AG04450 (cell line): ENCODE results near the gene GAPVD1. TPM values are rescaled to one million over a fixed set of nuclear protein-coding genes. Genes with fewer than 3 reads are reported as not detected.

Experiments
- CTCF ChIA-PET: fragments of 300-600, 350-600 bp; formaldehyde crosslinking; extraction: SDS; loops from one replicate; lab custom pipeline; 2022; ENCODE audit warnings: antibody characterized with exemption, inconsistent platforms; lab: Charles Lee
- POLR2A ChIA-PET: fragments of 350-600 bp; formaldehyde crosslinking; extraction: SDS; loops from one replicate; lab custom pipeline; 2021; ENCODE audit warnings: antibody characterized with exemption, inconsistent platforms; lab: Yijun Ruan, JAX
- DNase-seq: peaks from one replicate; pipeline ENCODE4 v3.0.0-alpha.2; 2011; ENCODE audit warnings: low read depth, low spot score
- H3K27ac ChIP-seq: one replicate; pipeline ENCODE4 v1.5.1; 2012; ENCODE audit warnings: low read depth, low read length, control low read depth
- H3K27me3 ChIP-seq: one replicate; pipeline ENCODE4 v1.6.0; 2012; ENCODE audit warnings: low read length; ENCODE audit not compliant: control insufficient read depth, insufficient read depth
- H3K4me3 ChIP-seq: 2 replicates; pipeline ENCODE4 v1.5.1; 2011; ENCODE audit warnings: mild to moderate bottlenecking, low read depth, low read length, control low read depth
- H3K9me3 ChIP-seq: 2 replicates; pipeline ENCODE4 v1.5.1; 2012; ENCODE audit warnings: low read length; ENCODE audit not compliant: control insufficient read depth, insufficient read depth
- polyA plus RNA-seq: library from polyadenylated mRNA; depleted of rRNA; stranded (reverse); fragments of >200 nt; gene quantifications from 2 replicates; pipeline ENCODE4 v1.2.3, GENCODE V29; 2011
- TF ChIP-seq, protein P1 (sequence below): IDR thresholded peaks from 2 replicates; pipeline ENCODE4 v1.5.1; 2011; ENCODE audit warnings: low read depth, low read length, control low read depth, inconsistent platforms

The GAPVD1 gene
- polyA plus RNA-seq, 1 experiment = 25.8 TPM

DNA sequence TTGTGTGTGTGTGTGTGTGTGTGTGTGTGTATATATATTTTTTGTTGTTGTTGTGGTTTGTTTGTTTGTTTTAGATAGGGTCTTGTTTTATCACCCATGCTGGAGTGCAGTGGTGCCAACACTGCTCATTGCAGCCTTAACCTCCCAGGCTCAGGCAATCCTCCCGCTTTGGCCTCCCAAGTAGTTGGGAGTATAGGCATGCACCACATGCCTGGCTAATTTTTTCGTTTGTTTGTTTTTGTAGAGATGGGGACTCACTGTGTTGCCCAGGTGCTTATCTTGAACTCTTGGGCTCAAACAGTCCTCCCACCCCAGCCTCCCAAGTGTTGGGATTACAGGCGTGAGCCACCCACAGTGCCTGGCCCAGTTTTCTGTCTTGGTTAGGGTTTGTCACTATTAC is 77.3 kb downstream of the GAPVD1 start:
- Histone ChIP-seq H3K4me3 (no peak overlapping the region), H3K9me3 (no peaks in the 10 kb centered on the region), H3K27me3 (no peaks in the 10 kb centered on the region), H3K27ac (no peak overlapping the region)
- CTCF ChIA-PET = no interaction called here
- DNase-seq = no peak
- POLR2A ChIA-PET = no interaction called here
- TF ChIP-seq, protein P1, sequence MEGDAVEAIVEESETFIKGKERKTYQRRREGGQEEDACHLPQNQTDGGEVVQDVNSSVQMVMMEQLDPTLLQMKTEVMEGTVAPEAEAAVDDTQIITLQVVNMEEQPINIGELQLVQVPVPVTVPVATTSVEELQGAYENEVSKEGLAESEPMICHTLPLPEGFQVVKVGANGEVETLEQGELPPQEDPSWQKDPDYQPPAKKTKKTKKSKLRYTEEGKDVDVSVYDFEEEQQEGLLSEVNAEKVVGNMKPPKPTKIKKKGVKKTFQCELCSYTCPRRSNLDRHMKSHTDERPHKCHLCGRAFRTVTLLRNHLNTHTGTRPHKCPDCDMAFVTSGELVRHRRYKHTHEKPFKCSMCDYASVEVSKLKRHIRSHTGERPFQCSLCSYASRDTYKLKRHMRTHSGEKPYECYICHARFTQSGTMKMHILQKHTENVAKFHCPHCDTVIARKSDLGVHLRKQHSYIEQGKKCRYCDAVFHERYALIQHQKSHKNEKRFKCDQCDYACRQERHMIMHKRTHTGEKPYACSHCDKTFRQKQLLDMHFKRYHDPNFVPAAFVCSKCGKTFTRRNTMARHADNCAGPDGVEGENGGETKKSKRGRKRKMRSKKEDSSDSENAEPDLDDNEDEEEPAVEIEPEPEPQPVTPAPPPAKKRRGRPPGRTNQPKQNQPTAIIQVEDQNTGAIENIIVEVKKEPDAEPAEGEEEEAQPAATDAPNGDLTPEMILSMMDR = no peak

DNA sequence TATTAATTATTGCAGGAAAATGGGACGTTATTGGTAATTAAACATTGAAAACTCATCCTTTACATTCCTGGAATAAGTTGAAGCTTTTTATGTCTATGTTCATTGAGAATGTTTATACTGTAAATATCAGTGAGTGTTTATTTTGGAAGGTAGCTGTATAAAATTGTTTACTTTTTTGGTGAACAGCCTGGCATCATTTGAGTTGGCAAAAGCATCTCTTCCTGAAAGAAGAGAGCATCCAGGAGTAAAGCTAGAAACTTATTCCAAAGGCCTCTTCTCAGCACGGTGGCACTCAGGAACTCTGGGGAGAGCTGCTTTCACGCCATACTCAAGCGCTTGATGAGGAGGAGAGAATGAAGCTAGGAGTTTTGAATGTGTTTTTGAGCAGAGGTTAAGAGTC is 79.9 kb downstream of the GAPVD1 start:
- Histone ChIP-seq H3K9me3 (no peaks in the 10 kb centered on the region), H3K27me3 (no peaks in the 10 kb centered on the region), H3K4me3 (no peak overlapping the region), H3K27ac (no peak overlapping the region)
- no peak for DNase-seq
- TF ChIP-seq, protein P1 = no peak
- ChIA-PET CTCF (interaction anchor here (0.5 to 4.1 kb wide), 3 partner anchors 21 to 479 kb away, joined by 3 to 18 read pairs (median 4); no protein-coding TSS in a partner anchor), POLR2A (no interaction called here)

DNA sequence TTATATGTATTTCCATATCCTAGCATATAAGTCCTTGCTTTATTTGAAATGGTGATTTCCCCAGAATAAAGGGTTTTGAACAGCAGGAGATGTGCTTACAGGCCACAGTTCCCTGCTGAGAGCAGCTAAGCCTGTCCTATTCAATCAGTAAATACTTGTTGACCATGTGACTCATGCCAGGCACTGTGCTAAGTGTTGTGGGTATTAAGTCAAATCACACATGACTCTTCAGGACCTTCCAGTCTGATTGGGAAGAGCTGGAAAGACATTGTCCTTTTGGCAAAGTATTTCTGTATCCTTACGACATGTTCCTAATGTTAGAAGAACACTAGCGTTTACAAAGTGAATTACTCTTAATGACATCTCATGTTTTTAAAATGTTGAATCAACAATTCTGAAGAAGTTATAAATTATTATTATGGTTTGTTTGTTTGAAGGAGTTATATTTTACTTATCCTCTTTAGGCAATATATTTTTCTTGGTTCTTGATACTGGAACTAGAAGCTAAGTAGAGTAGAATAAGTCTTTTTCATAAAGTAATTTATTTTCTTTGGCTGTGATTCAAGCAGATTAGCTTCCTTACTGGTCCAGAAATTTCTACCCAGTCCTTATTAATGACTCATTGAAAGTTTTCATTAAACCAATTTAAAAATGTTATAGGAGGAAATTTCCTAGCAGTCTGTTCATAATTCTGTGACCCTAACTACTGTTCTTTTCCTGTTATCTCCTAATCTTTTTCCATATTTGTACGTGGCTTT is 82.1 kb downstream of the GAPVD1 start:
- ChIA-PET POLR2A (interaction anchor here (0.8 to 2.8 kb wide), 3 partner anchors 14 to 110 kb away, joined by 3 to 15 read pairs (median 3); partner anchors contain the start of gene HSPA5), CTCF (interaction anchor here (0.5 to 4.1 kb wide), 4 partner anchors 19 to 386 kb away, joined by 3 to 18 read pairs (median 8); no protein-coding TSS in a partner anchor)
- DNase-seq = peak; percentile 10
- H3K27me3 ChIP-seq = no peaks in the 10 kb centered on the region
- no peaks in the 10 kb centered on the region for H3K9me3 ChIP-seq
- H3K4me3 ChIP-seq = no peak overlapping the region
- TF ChIP-seq, protein P1 = no peak
- H3K27ac ChIP-seq = no peak overlapping the region

DNA sequence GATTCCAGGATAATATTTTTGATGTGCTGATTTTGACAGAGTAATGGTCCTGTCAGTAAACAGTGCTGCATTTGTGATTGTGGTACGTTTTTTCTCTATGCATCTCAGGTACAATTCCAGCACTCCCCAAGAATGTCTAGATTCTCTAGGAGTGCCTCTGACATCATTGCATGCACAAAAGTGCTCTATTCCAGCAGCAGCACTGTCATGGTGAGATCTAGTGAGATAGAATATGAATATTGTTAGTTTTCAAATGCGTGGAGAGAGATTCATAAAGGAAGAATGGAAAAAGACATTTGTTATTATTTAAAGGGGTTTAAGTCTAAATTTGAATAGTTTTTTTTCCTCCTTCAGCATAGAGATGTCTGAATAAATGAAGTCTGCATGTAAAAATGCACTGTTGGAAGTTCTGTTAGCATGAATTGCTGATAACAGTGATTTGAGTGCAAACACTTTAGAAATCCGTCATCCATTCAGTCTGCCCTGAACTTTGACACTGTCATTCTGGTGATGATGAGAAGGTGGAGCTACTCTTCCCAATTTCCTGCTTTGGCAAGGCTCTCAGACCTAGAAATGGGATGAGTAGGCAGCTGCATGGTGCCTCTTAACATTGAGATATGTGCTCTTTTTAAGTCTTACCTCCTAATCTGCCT is 84.6 kb downstream of the GAPVD1 start:
- Histone ChIP-seq H3K27me3 (no peaks in the 10 kb centered on the region), H3K4me3 (no peak overlapping the region), H3K9me3 (no peaks in the 10 kb centered on the region), H3K27ac (no peak overlapping the region)
- DNase-seq = no peak
- TF ChIP-seq, protein P1 = no peak
- POLR2A ChIA-PET = no interaction called here
- CTCF ChIA-PET = no interaction called here

DNA sequence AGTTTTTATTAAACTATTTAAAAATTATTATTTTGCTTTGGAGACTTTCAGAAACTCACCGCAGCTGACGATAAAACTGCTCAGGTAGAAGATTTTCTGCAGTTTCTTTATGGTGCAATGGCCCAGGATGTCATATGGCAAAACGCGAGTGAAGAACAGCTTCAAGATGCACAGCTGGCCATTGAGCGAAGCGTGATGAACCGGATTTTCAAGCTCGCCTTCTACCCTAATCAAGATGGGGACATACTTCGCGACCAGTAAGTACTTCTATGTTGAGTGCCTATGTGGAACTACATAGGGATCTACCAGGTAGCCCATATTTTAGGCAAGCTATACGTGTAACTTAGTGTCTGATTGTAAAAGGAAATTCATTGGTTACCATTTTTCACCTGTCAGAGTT is 94.0 kb downstream of the GAPVD1 start:
- Histone ChIP-seq H3K27me3 (no peaks in the 10 kb centered on the region), H3K27ac (no peak overlapping the region), H3K9me3 (no peaks in the 10 kb centered on the region; the same call in 1 of the 2 replicates), H3K4me3 (no peak overlapping the region)
- ChIA-PET POLR2A (no interaction called here), CTCF (no interaction called here)
- DNase-seq = no peak
- TF ChIP-seq, protein P1 = no peak
